Stimulated activated CD4-positive, alpha-beta T cell treated with anti-CD3 and anti-CD28 coated beads, Interleukin-2, amount 100 ng/mL, for 48 hours (primary cell): ENCODE data around the gene PPFIA2.

Experiments used
- DNase-seq, 2 donors: peaks; one replicate each; pipeline ENCODE4 v3.0.0-alpha.2; 2020

PPFIA2 gene

GRCh38 chr12:81542065-81543010, 216.8 kb downstream of the PPFIA2 start:
- no peak for DNase-seq

DNA sequence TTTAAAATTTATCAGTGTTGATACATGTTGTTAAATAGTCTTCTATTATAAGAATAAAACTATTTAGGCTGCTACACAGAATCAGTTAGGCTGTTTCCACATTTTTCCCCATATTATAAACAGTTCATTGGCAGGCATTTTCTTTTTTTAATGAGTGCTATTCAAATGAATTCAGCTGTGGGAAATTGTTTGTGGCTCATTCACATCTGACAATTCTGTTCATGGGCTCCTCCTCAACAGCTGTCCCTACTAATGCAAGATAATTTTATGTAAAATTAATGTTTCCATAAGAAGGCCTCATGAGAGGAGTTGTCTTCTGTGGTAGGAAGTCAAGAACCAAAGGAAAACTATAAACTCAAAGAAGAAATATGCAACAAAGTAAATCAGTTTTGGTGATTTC, 218.0 kb downstream of the PPFIA2 start:
- DNase-seq = no peak

DNA sequence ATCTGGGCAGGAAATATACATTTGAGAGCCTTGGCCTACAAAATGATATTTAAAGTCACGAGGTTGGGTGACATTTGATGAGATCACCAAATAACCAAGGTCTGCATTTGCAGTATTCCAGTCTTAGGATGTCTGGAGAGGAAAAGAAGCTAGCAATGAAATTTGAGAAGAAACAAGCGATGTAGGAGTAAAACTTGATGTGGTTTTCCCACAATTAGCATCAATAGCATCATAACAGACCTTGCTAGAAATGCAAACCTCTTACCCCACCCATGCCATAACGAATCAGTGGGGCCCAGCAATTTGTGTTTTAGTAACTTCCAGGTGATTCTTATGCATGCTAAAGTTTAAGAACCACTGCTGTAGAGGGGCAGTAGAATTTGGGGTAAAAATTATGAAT, 219.9 kb downstream of the PPFIA2 start:
- DNase-seq = no peak

- DNase-seq = no peak
These were observed 226.1 kb downstream of the PPFIA2 start for GRCh38 chr12:81533054-81533453.

DNA sequence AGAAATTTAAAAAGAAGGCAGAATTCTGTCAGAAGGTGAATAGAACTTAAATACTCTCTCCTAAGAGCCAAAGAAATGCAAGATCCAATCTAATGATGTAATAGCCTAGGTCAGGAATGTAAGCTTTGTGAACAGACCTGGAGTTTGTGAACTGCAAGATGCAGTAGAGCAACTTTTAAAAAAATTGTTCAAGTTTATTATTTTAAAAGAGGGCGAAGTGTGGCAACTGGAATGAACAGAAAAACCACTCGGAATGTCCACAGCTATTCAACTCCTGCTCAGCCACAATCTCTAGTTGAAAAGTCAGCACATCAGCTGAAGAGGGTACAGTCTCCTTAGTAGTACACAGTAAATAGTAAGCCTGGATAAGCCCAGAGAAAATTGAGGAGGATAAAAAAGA, 228.8 kb downstream of the PPFIA2 start:
- DNase-seq = no peak

GRCh38 chr12:81520064-81520945, 238.8 kb downstream of the PPFIA2 start:
- DNase-seq = no peak

DNA sequence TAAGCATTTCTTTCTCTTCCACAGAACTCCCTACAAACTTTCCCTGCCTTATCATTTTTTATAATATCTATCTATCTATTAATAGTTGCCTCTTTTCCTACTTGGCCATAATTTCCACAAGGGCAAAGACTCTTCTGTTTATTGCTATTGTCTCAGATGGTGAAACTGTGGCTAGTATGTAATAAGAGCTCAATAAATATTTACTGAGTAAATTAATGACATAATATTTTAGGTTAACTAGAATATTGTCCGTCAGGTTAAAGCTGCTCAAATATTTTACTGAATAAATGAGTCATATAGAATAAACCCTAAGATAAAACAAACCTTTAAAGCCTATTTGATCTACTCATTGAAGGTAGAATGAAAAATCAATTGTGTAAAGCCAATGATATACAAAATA, 240.5 kb downstream of the PPFIA2 start:
- no peak for DNase-seq

GRCh38 chr12:81517296-81517695, 241.9 kb downstream of the PPFIA2 start:
- DNase-seq = no peak

DNA sequence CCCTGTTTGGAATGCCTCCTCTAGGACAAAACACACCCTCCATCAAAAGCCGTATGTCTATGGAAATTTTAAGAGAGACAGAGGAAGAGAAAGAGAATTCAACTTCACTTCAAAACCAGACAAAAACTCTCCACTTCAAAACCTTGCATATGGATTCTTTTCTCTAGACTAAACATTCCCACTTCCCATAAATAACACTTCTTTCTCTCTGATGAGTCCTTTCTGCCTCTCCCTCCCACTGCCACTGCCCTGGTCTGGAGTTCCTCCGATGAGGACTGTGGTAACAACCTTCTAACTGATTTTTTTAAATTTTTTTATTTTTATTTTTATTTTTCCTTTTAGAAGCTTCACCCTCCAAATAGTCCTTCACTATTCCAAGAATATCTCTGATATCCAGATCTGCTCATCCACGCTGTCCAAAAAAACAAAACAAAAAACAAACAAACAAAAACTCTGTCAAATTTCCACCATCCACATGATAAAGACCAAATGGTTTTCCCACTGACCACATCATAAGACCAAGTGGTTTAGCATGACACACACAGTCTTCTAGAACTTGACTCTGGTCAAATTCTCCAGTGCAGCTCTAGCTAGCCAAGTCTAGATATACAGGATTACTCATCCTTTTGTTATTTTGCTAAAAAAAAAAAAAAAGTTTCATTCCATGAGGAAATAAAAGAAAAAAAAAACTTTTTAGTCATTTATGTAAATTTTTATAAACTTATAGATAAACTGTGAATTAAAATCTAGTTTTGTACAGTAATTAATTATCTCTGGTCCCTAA, 256.0 kb downstream of the PPFIA2 start:
- no peak for DNase-seq

DNA sequence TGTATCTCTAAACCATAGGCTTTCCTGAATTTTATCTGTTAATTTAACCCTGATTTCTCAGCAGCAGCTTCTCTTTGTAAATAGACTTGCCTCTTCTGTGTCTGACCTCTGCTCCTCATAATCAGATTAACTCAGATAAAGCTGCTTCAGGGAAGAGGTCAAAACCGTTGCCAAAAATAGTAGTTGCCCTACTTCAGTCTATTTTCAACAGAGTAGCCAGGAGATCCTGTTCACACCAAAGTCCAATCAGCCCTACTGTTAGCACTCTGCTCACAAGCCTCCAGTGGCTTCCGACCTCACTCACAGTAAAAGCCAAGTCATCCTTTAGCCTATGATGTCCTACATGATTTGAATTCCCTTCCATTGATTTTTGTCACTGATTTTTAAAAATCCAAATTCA, 258.4 kb downstream of the PPFIA2 start:
- DNase-seq = no peak

- no peak for DNase-seq
These were observed 259.3 kb downstream of the PPFIA2 start for GRCh38 chr12:81499809-81500208.

GRCh38 chr12:81492131-81492720, 266.9 kb downstream of the PPFIA2 start:
- DNase-seq = no peak

DNA sequence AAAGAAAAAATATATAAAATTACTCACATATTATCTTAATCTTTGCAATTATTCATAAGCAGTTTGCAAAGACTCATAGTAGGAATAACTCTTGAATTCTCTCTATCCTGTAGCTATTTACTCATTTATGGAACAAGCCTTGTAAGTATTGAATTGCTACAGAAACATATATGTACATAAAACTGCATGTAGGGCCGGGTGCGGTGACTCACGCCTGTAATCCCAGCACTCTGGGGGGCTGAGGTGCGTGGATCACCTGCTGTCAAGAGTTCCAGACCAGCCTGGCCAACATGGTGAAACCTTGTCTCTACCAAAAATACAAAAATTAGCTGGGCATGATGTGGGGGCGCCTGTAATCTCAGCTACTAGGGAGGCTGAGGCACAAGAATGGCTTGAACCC, 286.2 kb downstream of the PPFIA2 start:
- no peak for DNase-seq

- no peak for DNase-seq
These were observed 288.2 kb downstream of the PPFIA2 start for GRCh38 chr12:81470923-81471322.

GRCh38 chr12:81468206-81468605, 290.9 kb downstream of the PPFIA2 start:
- no peak for DNase-seq

GRCh38 chr12:81465876-81466275, 293.3 kb downstream of the PPFIA2 start:
- no peak for DNase-seq

DNA sequence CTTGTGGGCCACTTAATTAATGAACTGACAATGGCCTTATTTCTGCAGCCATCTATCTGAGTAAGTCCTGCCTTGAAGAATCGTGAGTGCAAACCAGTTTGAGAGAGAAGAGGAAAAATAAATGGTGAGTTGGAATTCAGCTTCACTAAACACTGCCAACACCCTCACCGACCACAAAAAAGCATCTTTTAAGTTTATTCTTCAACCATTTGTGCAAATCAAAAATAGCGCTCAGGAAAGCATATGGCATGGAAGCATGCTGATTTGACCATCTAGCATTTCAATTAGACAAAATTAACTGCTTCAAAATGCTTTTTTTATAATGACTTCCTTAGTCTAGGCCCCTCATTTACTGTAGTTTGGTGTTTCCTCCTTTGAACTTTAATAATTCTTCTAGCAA, 294.0 kb downstream of the PPFIA2 start:
- DNase-seq = no peak

DNA sequence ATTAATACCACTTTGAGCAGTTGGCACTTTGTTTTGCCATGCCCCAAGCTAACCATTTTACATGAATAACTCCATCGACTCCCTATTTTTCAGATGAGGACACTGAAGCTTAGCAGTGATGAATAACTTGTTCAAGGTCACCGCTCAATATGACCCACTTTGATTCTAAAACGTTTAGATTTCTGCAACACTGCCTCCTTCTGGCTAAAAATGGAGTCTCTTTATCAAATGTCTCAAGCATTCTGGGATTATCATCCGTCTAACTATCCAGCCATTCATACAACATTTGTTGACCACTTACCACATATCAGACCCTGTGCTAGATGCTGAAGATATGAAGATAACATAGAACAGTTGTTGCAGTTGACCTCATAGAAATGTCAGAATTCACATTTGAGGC, 298.0 kb downstream of the PPFIA2 start:
- DNase-seq = no peak

- no peak for DNase-seq
These were observed 308.0 kb downstream of the PPFIA2 start for GRCh38 chr12:81450920-81451739.

DNA sequence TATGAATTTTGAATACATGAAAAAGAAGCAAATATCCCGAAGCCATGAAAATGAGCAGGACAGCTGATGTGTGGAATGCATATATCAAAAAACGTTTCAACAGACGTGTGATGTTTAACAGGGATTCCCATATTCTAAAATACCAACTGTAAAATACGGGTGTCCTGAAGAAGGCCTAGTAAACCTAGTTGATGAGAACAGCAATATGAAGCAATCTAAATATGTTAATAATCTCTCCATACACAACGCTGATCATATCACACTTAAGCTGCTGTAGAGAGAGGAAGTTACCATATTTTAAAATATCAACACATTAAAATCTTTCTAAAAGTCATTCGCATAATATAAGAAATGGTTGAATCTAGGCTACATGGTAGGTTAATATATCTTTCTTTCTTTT, 317.5 kb downstream of the PPFIA2 start:
- DNase-seq = no peak

- DNase-seq = no peak
These were observed 319.1 kb downstream of the PPFIA2 start for GRCh38 chr12:81440001-81440400.

GRCh38 chr12:81439344-81439743, 319.8 kb downstream of the PPFIA2 start:
- DNase-seq = no peak
